Urinary bladder (tissue), 4 donors: ENCODE results near the gene ELSPBP1. TPM values are rescaled to one million over a fixed set of nuclear protein-coding genes. Genes with fewer than 3 reads are reported as not detected.
"Not testable (repeated sequence)": the region's sequence is repeated elsewhere in the genome, so short reads cannot be mapped to it uniquely, and the experiment has no call there.

Experiments used
- DNase-seq: peaks from one replicate; pipeline ENCODE4 v3.0.0-alpha.2; 2015; ENCODE audit errors: extremely low spot score
- H3K27ac ChIP-seq: one replicate; pipeline ENCODE4 v1.5.1; 2013; ENCODE audit warnings: low read depth, mild to moderate bottlenecking, moderate library complexity
- H3K36me3 ChIP-seq: one replicate; pipeline ENCODE4 v1.6.1; 2013; ENCODE audit warnings: mild to moderate bottlenecking, moderate library complexity; ENCODE audit not compliant: insufficient read depth
- H3K4me1 ChIP-seq: one replicate; pipeline ENCODE4 v1.6.1; 2013; ENCODE audit warnings: mild to moderate bottlenecking, moderate library complexity; ENCODE audit not compliant: insufficient read depth
- H3K4me3 ChIP-seq: one replicate; pipeline ENCODE4 v1.5.1; 2013; ENCODE audit warnings: low read depth, low read length
- WGBS: extraction: QIAGEN DNeasy Blood & Tissue Kit; methylation state at CpG from one replicate; pipeline ENCODE4 v1.1.7; 2013; 5-methylcytosine and 5-hydroxymethylcytosine counted together
- polyA plus RNA-seq: library from polyadenylated mRNA; stranded (reverse); fragments of 200-250 nt; gene quantifications from one replicate; pipeline ENCODE4 v1.2.3, GENCODE V29; 2013
- total RNA-seq: library from RNA; depleted of rRNA; stranded (reverse); fragments of >200 nt; gene quantifications from one replicate; pipeline ENCODE4 v1.2.3, GENCODE V29; 2014
- donor health status: healthy with polysubstance abuse.
- donor health status: healthy.

Gene ELSPBP1
- total RNA-seq = not detected
- not detected for polyA plus RNA-seq

DNA sequence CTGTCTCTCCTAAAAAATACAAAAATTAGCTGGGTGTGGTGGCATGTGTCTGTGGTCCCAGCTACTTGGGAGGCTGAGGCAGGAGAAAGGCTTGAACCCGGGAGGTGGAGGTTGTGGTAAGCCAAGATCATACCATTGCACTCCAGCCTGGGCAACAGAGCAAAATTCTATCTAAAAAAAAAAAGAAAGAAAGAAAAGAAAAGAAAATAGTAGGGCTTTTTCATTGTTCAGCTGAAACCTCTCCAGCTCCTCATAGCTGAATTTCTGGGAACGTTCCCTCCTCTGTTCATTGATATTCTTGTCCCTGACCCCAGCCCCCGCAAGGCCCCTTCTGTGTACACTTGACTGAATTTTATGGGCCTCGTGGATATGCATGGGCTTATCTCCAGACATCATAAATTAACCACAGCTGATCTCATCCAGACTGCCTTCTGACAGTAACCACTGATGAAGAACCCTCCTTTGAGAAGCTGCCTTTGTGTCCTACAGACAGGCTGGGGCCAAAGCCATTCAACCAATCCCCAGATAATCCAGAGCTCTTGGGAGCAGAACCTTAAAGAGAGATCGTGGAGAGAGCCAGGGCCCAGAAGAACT is at the start of gene ELSPBP1:
Gene ELSPBP1, plus strand, starts transcription at position 424 of the 594 bp plus-strand sequence. CDS start 14,036 bp downstream, outside the sequence.
- DNase-seq = peak; percentile 59
- WGBS = 18% methylated on average over 5 of the region's 5 CpGs
- Histone ChIP-seq H3K4me3 (no peak within 1 kb of the TSS), H3K4me1 (no peaks in the 10 kb centered on the region), H3K36me3 (no peaks in the 10 kb centered on the region), H3K27ac (no peak within 1 kb of the TSS)

DNA sequence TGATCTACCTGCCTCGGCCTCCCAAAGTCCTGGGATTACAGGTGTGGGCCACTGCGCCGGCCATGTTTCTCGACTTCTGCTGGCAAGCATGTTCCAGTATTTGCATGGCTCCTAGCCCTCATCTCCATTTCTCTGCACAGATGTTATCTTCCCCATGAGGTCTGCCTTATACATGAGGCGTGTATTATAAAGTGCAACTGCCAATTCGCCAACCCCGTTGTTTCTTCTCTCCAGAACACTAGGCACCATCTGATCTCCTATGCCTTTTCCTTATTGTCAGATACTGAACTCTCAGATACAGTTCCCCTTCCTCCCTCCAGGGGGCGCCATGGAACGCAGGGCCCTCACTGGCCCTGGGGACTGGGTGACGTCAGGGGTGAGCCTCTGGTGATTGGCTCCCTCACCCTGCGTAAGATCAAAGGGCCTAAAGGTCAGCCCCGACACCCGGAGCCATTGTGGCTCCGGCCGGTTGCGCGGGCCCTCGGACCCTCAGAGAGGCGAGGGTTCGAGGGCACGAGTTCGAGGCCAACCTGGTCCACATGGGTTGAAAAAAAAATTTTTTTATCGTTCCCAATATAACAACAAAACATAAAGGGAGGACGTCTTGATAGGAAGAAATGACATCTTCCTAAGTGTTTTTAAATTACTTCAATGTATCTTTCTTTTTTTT is 44.4 kb upstream of the ELSPBP1 start:
- H3K4me3 ChIP-seq, DNase-seq, H3K27ac ChIP-seq, H3K4me1 ChIP-seq, H3K36me3 ChIP-seq: not testable (repeated sequence)
- WGBS = 87% methylated on average over 18 of the region's 24 CpGs

- H3K4me3 ChIP-seq, H3K4me1 ChIP-seq, H3K36me3 ChIP-seq, H3K27ac ChIP-seq, DNase-seq: not testable (repeated sequence)
- no CpG with 5 or more reads among the region's 21 CpGs for WGBS
Measured at GRCh38 chr19:47952132-47952531, 42.3 kb upstream of the ELSPBP1 start.

DNA sequence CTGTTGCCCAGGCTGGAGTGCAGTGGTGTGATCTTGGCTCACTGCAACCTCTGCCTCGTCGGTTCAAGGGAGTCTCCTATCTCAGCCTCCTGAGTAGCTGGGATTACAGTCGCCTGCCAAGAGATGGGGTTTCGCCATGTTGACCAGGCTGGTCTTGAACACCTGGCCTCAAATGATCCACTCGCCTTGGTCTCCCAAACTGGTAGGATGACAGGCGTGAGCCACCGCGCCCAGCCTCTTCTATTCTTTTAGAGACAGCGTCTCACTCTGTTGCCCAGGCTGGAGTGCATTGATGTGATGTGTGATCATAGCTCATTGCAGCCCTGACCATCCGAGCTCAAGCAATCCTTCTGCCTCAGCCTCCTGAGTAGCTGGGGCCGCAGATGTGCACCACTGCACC is 38.5 kb upstream of the ELSPBP1 start:
- not testable (repeated sequence) for H3K4me3 ChIP-seq, H3K27ac ChIP-seq, DNase-seq, H3K36me3 ChIP-seq, H3K4me1 ChIP-seq
- WGBS = 88% methylated on average over 7 of the region's 11 CpGs

DNA sequence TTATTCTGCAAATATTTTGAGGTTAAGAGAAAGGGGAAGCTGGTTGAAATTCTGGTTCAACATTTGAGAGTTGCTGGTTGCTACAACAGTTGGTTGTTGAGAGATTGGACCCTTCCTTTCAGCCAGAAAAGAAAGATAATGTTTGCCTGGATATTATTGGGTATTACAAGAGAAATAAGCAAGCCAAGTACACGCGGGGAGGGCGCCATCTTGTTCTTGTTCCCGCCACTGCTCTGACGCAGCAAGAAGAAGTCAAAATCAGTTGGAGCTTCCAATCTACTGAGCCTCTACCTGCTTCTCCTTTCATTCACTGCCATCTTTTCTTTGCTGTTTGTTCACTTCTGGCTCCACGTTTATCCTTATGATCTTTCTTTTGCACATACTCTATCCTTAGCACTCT is 20.9 kb upstream of the ELSPBP1 start:
- WGBS = 82% methylated on average over 6 of the region's 6 CpGs
- Histone ChIP-seq H3K4me3 (no peak overlapping the region), H3K4me1 (no peaks in the 10 kb centered on the region), H3K36me3 (no peaks in the 10 kb centered on the region), H3K27ac (no peak overlapping the region)
- DNase-seq = no peak

GRCh38 chr19:47991191-47991808 is 3.1 kb upstream of the ELSPBP1 start:
- no peaks in the 10 kb centered on the region for H3K4me1 ChIP-seq
- H3K4me3 ChIP-seq = no peak overlapping the region
- no peaks in the 10 kb centered on the region for H3K36me3 ChIP-seq
- WGBS = 41% methylated on average over 10 of the region's 10 CpGs
- H3K27ac ChIP-seq = no peak overlapping the region
- DNase-seq = no peak

- Histone ChIP-seq H3K4me3 (no peak within 1 kb of the TSS), H3K27ac (no peak within 1 kb of the TSS), H3K36me3 (no peaks in the 10 kb centered on the region), H3K4me1 (no peaks in the 10 kb centered on the region)
- 61% methylated on average over 2 of the region's 2 CpGs for WGBS
- no peak for DNase-seq
Measured at GRCh38 chr19:47992070-47992469, 2.4 kb upstream of the ELSPBP1 start, which contains the start of gene BSPH1. TSS of gene BSPH1 (minus strand) at chr19:47992170. CDS start at chr19:47992081, 89 bp downstream.

DNA sequence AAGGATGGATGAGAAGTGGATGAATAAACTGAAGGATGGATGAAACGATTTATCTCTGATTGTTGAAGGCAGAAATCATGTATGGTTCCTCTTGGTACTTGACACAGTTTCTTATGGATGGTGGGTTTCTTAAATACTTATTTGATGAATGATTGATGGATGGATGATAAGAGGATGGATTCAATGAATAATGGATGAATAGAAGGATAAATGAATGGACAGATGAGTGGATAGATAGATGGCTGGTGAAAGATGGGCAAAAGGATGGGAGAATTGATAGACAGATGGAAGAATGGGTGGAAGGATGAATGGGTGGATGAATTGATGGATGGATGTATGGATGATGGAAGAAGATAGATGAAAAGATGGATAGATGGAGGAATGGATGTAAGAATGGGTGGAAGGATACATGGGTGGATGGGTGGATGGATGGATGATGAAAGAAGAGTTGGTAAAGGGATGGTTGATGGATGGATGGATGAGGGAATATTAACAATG is 1.8 kb downstream of the ELSPBP1 start:
- H3K4me1 ChIP-seq = no peaks in the 10 kb centered on the region

DNA sequence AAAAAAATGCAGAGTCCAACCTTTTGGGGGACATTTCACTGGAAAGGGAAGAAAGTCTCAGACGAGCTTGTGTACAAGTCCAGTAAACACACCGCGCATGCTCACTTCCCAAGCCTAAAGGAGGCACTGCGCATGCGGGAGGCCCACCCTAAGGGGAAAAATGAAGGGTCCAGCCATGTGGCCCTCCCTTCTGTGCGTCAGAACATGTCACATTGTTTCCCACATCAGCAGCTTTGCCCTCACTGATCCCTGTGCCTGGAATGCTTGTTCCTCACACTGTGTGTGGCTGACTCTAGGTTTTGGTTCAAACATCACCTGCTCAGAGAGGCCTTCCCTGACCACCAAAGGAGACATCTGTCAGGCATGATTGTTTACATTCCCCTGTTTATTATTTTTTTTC is 4.4 kb downstream of the ELSPBP1 start:
- 73% methylated on average over 6 of the region's 6 CpGs for WGBS
- no peak overlapping the region for H3K4me3 ChIP-seq
- H3K36me3 ChIP-seq = no peaks in the 10 kb centered on the region
- H3K4me1 ChIP-seq = no peaks in the 10 kb centered on the region
- H3K27ac ChIP-seq = no peak overlapping the region
- no peak for DNase-seq

More for the DNA sequence above, 1.8 kb downstream of the ELSPBP1 start:
- DNase-seq = no peak
- Histone ChIP-seq H3K4me3 (no peak overlapping the region), H3K27ac (no peak overlapping the region), H3K36me3 (no peaks in the 10 kb centered on the region)
- WGBS = 76% methylated on average over 1 of the region's 1 CpG

DNA sequence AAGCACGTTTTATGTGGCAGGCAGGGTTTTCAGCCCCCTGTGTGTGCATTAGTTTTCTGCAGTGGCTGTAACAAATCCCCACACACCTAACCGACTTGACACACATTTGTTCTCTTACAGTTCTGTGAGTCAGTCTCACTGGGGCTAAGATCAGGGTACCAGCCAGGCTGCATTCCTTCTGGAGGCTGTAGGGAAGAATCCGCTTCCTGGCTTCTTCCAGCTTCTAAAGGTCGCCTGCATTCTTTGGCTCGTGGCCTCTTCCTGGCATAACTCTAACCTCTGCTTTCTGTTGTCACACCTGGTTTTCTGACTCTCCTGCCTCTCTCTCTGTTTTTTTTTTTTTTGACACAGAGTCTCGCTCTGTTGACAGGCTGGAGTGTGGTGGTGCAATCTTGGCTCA is 6.4 kb downstream of the ELSPBP1 start:
- no peaks in the 10 kb centered on the region for H3K4me1 ChIP-seq
- no peak overlapping the region for H3K4me3 ChIP-seq
- no peak for DNase-seq
- no peak overlapping the region for H3K27ac ChIP-seq
- 79% methylated on average over 6 of the region's 6 CpGs for WGBS
- H3K36me3 ChIP-seq = no peaks in the 10 kb centered on the region

- no peak for DNase-seq
- Histone ChIP-seq H3K4me1 (no peaks in the 10 kb centered on the region), H3K36me3 (no peaks in the 10 kb centered on the region), H3K4me3 (no peak overlapping the region), H3K27ac (no peak overlapping the region)
- 70% methylated on average over 6 of the region's 6 CpGs for WGBS
Measured at GRCh38 chr19:48004236-48004635, 9.8 kb downstream of the ELSPBP1 start.

GRCh38 chr19:48006762-48007161 is 12.3 kb downstream of the ELSPBP1 start:
- H3K36me3 ChIP-seq = no peaks in the 10 kb centered on the region
- 83% methylated on average over 6 of the region's 6 CpGs for WGBS
- no peak overlapping the region for H3K27ac ChIP-seq
- no peak for DNase-seq
- H3K4me3 ChIP-seq = no peak overlapping the region
- no peaks in the 10 kb centered on the region for H3K4me1 ChIP-seq

DNA sequence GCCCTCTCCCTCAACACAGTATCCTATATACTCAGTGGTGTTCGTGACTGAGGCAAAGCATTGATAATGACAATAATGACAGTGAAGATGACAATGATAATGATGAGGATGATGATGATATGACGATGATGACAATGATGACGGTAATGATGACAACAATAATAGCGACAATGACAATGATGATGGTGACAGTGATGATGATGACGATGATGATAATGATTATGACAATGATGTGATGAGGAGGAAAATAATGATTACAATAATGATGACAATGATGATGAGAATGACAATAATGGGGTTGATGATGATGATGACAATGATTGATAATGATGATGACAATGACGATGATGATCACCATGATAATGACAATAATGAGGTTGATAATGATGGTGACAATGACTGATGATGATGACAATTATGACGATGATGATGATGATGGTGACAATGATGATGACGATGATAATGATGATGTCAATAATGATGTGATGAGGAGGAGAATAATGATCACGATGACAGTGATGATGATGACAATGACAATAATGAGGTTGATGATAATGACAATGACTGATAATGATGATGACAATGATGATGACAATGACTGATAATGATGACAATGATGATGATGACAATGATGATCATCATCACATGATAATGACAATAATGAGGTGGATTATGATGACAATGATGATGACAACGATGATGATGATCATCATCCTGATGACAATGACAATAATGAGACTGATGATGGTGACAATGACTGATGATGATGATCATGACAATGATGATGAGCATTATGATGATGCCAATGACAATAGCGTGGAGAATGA is 16.7 kb downstream of the ELSPBP1 start:
- Histone ChIP-seq H3K4me3 (no peak overlapping the region), H3K4me1 (no peaks in the 10 kb centered on the region), H3K36me3 (no peaks in the 10 kb centered on the region), H3K27ac (no peak overlapping the region)
- WGBS = 91% methylated on average over 11 of the region's 11 CpGs
- DNase-seq = no peak
